Urinary bladder (tissue), 4 donors: Measurements from ENCODE around the gene PWWP2B. TPM values are rescaled to one million over a fixed set of nuclear protein-coding genes. Genes with fewer than 3 reads are reported as not detected.

ENCODE experiments used
- DNase-seq: peaks from one replicate; pipeline ENCODE4 v3.0.0-alpha.2; 2015; ENCODE audit errors: extremely low spot score
- H3K27ac ChIP-seq: one replicate; pipeline ENCODE4 v1.5.1; 2013; ENCODE audit warnings: low read depth, mild to moderate bottlenecking, moderate library complexity
- H3K36me3 ChIP-seq: one replicate; pipeline ENCODE4 v1.6.1; 2013; ENCODE audit warnings: mild to moderate bottlenecking, moderate library complexity; ENCODE audit not compliant: insufficient read depth
- H3K4me1 ChIP-seq: one replicate; pipeline ENCODE4 v1.6.1; 2013; ENCODE audit warnings: mild to moderate bottlenecking, moderate library complexity; ENCODE audit not compliant: insufficient read depth
- H3K4me3 ChIP-seq: one replicate; pipeline ENCODE4 v1.5.1; 2013; ENCODE audit warnings: low read depth, low read length
- WGBS: extraction: QIAGEN DNeasy Blood & Tissue Kit; methylation state at CpG from one replicate; pipeline ENCODE4 v1.1.7; 2013; 5-methylcytosine and 5-hydroxymethylcytosine counted together
- polyA plus RNA-seq: library from polyadenylated mRNA; stranded (reverse); fragments of 200-250 nt; gene quantifications from one replicate; pipeline ENCODE4 v1.2.3, GENCODE V29; 2013
- total RNA-seq: library from RNA; depleted of rRNA; stranded (reverse); fragments of >200 nt; gene quantifications from one replicate; pipeline ENCODE4 v1.2.3, GENCODE V29; 2014
- donor health status: healthy with polysubstance abuse.
- donor health status: healthy.

PWWP2B gene
- total and polyA plus RNA-seq, 2 donors = 6.8 to 16.6 TPM

DNA sequence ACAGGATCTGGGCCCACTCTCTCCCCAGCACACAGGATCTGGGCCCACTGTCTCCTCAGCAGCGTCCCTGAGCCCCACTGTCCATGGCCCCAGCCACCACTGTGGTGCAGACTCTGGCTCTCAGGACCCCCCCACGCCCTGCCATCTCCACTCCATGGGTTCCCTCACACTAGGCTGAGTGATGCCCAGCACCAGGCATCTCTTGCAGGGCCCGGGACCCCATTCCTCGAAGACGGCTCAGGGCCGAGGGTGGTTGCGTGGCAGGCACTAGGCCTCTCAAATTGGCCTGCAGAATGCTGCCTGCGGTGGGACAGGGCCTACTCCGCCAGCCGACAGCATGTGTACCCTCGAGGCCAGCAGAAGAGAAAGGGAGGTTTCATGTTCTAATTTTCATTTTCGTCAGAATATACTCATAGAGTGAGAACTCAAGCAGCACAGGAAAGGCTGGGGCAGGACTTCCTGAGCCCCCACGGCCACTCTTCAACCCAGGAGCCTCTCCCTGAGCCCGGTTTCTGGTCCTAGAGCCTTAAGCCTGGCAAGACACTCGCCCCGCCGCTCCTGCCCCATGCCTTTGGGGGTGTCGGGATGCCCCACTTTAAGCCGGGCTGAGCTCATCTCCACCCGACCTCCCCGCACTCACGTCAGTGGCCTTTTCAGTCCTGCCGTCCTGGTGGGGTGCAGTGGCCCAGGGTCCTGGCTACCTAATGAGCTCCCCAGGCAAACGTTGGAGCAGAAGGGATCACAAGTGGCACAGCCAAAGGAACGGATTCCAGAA is 44.0 kb downstream of the PWWP2B start:
- Histone ChIP-seq H3K27ac (no peak overlapping the region), H3K36me3 (no peaks in the 10 kb centered on the region), H3K4me3 (no peak overlapping the region), H3K4me1 (no peaks in the 10 kb centered on the region)
- DNase-seq = no peak
- 88% methylated on average over 25 of the region's 25 CpGs for WGBS

DNA sequence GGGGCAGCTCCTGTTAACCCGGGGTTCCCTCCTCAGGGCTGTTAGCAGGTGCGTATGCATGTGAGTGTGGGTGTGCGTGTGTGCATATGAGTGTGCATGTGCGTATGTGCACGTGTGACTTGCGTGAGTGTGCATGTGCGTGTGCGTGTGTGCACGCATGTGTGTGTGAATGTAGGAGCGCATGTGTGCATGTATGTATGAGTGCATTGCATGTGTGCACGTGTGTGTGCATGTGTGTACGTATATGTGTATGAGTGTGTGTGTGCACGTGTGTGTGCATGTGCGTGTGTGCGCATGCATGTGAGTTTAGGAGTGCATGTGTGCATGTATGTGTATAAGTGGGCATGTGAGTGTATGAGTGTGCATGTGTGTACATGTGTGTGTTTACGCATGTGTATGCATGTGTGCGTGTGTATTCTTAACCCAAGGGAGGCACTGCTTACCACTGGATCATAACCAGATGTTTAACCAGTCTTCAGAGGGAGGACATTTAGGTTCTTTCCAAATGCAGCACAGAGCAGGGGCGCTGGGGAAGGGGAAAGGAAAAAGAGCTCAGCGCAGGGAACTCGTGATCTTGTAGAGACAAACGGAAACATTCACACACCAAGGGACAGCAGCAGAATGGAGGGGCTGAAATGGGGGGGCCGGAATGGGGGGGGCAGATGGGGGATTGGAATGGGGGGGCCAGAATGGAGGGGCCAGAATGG is 45.0 kb downstream of the PWWP2B start:
- H3K27ac ChIP-seq = no peak overlapping the region
- H3K4me1 ChIP-seq = no peaks in the 10 kb centered on the region
- 85% methylated on average over 22 of the region's 22 CpGs for WGBS
- no peak overlapping the region for H3K4me3 ChIP-seq
- DNase-seq = no peak
- no peaks in the 10 kb centered on the region for H3K36me3 ChIP-seq

- Histone ChIP-seq H3K27ac (no peak overlapping the region), H3K36me3 (no peaks in the 10 kb centered on the region), H3K4me1 (no peaks in the 10 kb centered on the region), H3K4me3 (no peak overlapping the region)
- 74% methylated on average over 10 of the region's 10 CpGs for WGBS
- no peak for DNase-seq
Measured at GRCh38 chr10:132442636-132443035, 45.6 kb downstream of the PWWP2B start.

DNA sequence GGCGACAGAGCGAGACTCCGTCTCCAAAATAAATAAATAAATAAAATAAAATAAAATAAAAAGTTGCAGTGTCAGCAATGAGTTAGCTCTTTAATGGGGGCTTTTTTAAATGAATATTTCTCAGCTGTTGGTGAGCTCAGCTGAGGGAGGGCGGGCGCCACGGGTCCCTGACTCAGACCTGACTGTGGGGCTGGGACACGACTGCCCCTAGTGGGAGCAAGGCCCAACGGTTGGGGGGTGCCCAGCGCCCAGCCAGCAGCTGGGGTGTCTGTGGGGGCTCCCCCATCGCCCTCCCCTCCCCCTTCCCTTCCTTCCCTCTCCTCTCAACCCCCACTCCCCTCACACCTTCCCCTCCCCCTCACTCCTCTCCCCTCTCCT is 46.6 kb downstream of the PWWP2B start:
- H3K4me3 ChIP-seq = no peak overlapping the region
- H3K27ac ChIP-seq = no peak overlapping the region
- H3K4me1 ChIP-seq = no peaks in the 10 kb centered on the region
- WGBS = 43% methylated on average over 10 of the region's 10 CpGs
- no peaks in the 10 kb centered on the region for H3K36me3 ChIP-seq
- DNase-seq = no peak

- Histone ChIP-seq H3K36me3 (no peaks in the 10 kb centered on the region), H3K27ac (no peak overlapping the region), H3K4me3 (no peak overlapping the region), H3K4me1 (no peaks in the 10 kb centered on the region)
- peak; percentile 74 for DNase-seq
- 78% methylated on average over 13 of the region's 13 CpGs for WGBS
Measured at GRCh38 chr10:132443983-132444876, 47.2 kb downstream of the PWWP2B start.

GRCh38 chr10:132444877-132445351 is 47.9 kb downstream of the PWWP2B start:
- H3K27ac ChIP-seq = no peak overlapping the region
- no peak for DNase-seq
- H3K4me3 ChIP-seq = no peak overlapping the region
- no peaks in the 10 kb centered on the region for H3K4me1 ChIP-seq
- 70% methylated on average over 7 of the region's 7 CpGs for WGBS
- no peaks in the 10 kb centered on the region for H3K36me3 ChIP-seq

- H3K4me3 ChIP-seq = no peak overlapping the region
- H3K27ac ChIP-seq = no peak overlapping the region
- DNase-seq = no peak
- no peaks in the 10 kb centered on the region for H3K4me1 ChIP-seq
- no peaks in the 10 kb centered on the region for H3K36me3 ChIP-seq
- 93% methylated on average over 22 of the region's 22 CpGs for WGBS
Measured at GRCh38 chr10:132445516-132446194, 48.7 kb downstream of the PWWP2B start.

DNA sequence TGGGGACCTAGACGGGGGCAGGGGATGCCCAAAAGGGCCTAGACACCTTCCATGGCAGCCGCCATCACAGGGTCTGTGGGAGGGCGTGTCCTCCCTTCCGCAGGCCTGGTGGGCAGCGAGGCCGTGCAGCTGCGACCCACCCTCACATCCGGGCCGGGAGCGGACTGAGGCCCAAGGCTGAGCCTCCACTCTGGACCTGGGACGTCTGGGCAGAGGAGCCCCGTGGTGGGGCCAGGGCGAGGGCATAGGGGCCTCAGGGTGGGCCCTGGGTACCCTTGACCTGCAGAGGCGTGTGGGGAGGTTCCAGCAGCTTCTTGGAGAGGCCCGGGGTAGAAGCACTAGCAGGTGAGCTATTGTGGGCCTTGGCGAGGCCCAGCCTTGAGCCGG is 49.2 kb downstream of the PWWP2B start:
- no peak for DNase-seq
- Histone ChIP-seq H3K4me1 (no peaks in the 10 kb centered on the region), H3K36me3 (no peaks in the 10 kb centered on the region), H3K27ac (peak overlapping the region; percentile 96), H3K4me3 (no peak overlapping the region)
- WGBS = 93% methylated on average over 17 of the region's 17 CpGs

DNA sequence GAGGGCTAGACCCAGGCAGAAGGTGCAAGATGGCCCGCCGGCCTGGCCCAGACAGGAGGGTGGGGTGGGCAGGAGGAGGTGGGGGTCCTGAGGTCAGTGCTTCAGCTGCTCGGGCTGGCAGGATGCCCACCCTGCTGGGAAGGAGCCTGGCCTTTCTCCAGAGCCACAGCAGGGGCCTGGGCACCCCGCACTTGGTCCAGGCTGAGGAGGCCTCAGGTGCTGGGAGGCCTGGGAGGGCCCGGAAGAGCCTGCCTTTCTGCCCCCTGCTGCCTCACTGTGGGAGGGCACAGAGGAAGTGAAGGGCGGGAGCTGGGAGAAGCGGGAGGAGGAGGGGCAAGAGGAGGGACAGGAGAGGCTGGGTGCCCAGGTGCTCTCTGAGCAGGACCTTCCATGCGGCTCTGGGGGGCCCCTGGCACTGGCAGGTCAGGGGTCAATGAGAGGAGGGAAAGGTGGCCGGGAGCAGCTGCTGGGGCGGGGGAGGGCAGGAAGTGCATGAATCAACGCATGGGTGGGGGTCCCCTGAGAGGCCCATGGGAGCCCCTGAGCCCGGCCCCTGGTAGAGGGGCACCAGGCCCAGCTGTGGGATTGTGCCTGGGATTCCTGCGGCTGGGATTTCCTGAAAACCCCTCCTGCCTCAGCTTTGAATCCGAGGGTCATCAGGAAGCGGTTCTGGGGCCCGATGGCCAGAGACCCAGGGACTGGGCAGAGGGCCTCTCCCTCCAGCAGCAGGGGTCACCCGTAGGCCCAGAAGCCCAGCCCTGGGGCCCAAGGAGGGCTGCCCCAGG is 49.9 kb downstream of the PWWP2B start:
- Histone ChIP-seq H3K27ac (peak overlapping the region; percentile 96), H3K4me3 (no peak overlapping the region), H3K36me3 (no peaks in the 10 kb centered on the region), H3K4me1 (no peaks in the 10 kb centered on the region)
- 55% methylated on average over 17 of the region's 17 CpGs for WGBS
- no peak for DNase-seq

GRCh38 chr10:132447446-132448247 is 50.6 kb downstream of the PWWP2B start:
- no peaks in the 10 kb centered on the region for H3K36me3 ChIP-seq
- DNase-seq = no peak
- H3K4me1 ChIP-seq = no peaks in the 10 kb centered on the region
- no peak overlapping the region for H3K4me3 ChIP-seq
- 76% methylated on average over 29 of the region's 29 CpGs for WGBS
- peak overlapping the region; percentile 96 for H3K27ac ChIP-seq

DNA sequence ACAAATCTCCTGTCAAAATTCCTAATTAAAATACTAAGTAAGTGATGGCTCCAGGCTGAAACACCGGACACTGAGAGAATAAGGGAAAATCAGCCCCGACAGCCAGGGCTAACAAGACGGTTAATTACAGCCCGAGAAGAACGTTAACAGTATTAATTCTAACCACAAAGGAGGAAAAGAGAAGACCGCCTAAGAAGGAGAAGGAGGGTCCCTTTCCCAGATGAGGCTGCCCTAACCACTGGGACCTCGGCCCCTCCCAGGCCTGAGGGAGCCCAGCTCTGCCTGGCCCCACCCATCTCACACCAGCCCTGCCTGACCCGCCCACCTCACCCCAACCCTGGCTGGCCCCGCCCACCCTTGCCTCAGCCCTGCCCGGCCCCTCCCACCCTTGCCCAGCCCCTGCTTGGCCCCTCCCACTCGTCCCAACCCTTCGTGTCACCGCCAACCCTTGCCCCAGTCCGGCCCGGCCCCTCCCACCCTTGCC is 51.3 kb downstream of the PWWP2B start:
- Histone ChIP-seq H3K36me3 (no peaks in the 10 kb centered on the region), H3K4me1 (no peaks in the 10 kb centered on the region), H3K27ac (peak overlapping the region; percentile 96), H3K4me3 (no peak overlapping the region)
- DNase-seq = no peak
- 74% methylated on average over 15 of the region's 15 CpGs for WGBS
